ENCODE measurements around the gene CSTPP1. TPM values are rescaled to one million over a fixed set of nuclear protein-coding genes. Genes with fewer than 3 reads are reported as not detected.

Gene CSTPP1
- polyA plus RNA-seq, 1 donor from 2014 or later, result 46.4 TPM

DNA sequence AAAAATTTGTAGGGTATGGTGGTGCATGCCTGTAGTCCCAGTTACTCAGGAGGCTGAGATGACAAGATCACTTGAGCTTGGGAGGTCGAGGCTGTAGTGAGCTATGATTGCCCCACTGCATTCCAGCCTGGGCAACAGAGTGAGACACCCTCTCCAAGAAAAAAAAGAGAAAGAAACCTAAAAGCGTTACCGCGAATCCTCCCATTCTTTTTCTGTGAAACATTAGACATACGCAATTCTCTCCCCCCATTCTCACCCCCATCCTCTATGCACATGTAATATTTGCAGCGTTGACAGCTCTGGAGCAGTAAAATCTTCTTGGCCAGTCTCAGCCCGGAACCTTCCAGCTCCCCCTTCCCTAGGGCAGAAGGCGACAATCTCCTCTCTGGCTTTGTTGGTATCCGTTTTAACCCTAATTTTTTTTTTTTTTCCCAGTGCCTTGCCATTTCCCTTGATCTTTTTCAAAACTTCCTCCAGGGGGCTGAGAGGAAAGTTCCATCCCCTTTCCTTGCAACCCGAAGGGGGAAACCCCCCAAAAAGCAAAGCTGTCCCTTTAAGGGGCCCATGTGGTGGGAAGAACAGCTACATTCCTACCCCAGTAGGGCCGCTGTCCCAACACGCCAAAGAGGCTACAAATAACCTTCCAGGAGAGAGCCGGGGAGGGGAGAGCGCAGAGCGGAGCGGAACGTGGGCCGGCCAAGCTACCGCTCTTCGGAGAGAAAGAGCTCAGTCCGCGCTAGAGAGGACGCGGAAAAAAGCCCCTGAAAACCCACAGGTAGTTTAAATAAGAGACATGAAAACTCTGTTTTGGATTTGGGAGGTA, 20.1 kb upstream of the CSTPP1 start:
- Histone ChIP-seq H3K4me2 (ENCODE audit: low read length) (peak overlapping the region; percentile 34), H3K27ac (ENCODE audit: low read length) (no peak overlapping the region), H3K36me3 (ENCODE audit: insufficient read depth, low read length) (no peaks in the 10 kb centered on the region), H3K9ac (ENCODE audit: low read length) (no peak overlapping the region), H3K9me2 (ENCODE audit: insufficient read depth, low read length) (no peaks in the 10 kb centered on the region), H2AFZ (ENCODE audit: low read depth, low read length) (no peak overlapping the region), H3K79me2 (replicated peaks; ENCODE audit: insufficient read depth, low read length) (no peaks in the 10 kb centered on the region), H4K20me1 (ENCODE audit: insufficient read depth) (no peaks in the 10 kb centered on the region), H3F3A (ENCODE audit: insufficient read depth, low read length, poor library complexity, severe bottlenecking) (no peaks in the 10 kb centered on the region), H3K9me3 (ENCODE audit: low read length) (no peaks in the 10 kb centered on the region), H3K27me3 (ENCODE audit: insufficient read depth, low read depth, low read length) (peaks cover 37% of the 10 kb centered on the region), H3K4me3 (ENCODE audit: low read length) (peak overlapping the region; percentile 61)
- TF ChIP-seq EP300 (conservative IDR thresholded peaks at IDR 0.05; ENCODE audit: poor library complexity, severe bottlenecking) (no peak), POLR2AphosphoS5 (IDR thresholded peaks at IDR 0.05) (no peak), SMC3 (conservative IDR thresholded peaks at IDR 0.05; ENCODE audit: poor library complexity) (no peak), MXI1 (conservative IDR thresholded peaks at IDR 0.05; ENCODE audit: poor library complexity, severe bottlenecking) (no peak), TAF1 (IDR thresholded peaks at IDR 0.05; ENCODE audit: low read depth) (no peak), EZH2 (IDR thresholded peaks at IDR 0.05; ENCODE audit: borderline replicate concordance, insufficient read depth, low read length, poor library complexity, severe bottlenecking) (no peak), RAD21 (conservative IDR thresholded peaks at IDR 0.05) (no peak)
- TF ChIP-seq, protein P1, sequence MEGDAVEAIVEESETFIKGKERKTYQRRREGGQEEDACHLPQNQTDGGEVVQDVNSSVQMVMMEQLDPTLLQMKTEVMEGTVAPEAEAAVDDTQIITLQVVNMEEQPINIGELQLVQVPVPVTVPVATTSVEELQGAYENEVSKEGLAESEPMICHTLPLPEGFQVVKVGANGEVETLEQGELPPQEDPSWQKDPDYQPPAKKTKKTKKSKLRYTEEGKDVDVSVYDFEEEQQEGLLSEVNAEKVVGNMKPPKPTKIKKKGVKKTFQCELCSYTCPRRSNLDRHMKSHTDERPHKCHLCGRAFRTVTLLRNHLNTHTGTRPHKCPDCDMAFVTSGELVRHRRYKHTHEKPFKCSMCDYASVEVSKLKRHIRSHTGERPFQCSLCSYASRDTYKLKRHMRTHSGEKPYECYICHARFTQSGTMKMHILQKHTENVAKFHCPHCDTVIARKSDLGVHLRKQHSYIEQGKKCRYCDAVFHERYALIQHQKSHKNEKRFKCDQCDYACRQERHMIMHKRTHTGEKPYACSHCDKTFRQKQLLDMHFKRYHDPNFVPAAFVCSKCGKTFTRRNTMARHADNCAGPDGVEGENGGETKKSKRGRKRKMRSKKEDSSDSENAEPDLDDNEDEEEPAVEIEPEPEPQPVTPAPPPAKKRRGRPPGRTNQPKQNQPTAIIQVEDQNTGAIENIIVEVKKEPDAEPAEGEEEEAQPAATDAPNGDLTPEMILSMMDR (IDR thresholded peaks at IDR 0.05; ENCODE audit: poor library complexity, severe bottlenecking), result no peak
- TF ChIP-seq, protein P2, sequence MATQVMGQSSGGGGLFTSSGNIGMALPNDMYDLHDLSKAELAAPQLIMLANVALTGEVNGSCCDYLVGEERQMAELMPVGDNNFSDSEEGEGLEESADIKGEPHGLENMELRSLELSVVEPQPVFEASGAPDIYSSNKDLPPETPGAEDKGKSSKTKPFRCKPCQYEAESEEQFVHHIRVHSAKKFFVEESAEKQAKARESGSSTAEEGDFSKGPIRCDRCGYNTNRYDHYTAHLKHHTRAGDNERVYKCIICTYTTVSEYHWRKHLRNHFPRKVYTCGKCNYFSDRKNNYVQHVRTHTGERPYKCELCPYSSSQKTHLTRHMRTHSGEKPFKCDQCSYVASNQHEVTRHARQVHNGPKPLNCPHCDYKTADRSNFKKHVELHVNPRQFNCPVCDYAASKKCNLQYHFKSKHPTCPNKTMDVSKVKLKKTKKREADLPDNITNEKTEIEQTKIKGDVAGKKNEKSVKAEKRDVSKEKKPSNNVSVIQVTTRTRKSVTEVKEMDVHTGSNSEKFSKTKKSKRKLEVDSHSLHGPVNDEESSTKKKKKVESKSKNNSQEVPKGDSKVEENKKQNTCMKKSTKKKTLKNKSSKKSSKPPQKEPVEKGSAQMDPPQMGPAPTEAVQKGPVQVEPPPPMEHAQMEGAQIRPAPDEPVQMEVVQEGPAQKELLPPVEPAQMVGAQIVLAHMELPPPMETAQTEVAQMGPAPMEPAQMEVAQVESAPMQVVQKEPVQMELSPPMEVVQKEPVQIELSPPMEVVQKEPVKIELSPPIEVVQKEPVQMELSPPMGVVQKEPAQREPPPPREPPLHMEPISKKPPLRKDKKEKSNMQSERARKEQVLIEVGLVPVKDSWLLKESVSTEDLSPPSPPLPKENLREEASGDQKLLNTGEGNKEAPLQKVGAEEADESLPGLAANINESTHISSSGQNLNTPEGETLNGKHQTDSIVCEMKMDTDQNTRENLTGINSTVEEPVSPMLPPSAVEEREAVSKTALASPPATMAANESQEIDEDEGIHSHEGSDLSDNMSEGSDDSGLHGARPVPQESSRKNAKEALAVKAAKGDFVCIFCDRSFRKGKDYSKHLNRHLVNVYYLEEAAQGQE (IDR thresholded peaks at IDR 0.05; ENCODE audit: borderline replicate concordance), result no peak

DNA sequence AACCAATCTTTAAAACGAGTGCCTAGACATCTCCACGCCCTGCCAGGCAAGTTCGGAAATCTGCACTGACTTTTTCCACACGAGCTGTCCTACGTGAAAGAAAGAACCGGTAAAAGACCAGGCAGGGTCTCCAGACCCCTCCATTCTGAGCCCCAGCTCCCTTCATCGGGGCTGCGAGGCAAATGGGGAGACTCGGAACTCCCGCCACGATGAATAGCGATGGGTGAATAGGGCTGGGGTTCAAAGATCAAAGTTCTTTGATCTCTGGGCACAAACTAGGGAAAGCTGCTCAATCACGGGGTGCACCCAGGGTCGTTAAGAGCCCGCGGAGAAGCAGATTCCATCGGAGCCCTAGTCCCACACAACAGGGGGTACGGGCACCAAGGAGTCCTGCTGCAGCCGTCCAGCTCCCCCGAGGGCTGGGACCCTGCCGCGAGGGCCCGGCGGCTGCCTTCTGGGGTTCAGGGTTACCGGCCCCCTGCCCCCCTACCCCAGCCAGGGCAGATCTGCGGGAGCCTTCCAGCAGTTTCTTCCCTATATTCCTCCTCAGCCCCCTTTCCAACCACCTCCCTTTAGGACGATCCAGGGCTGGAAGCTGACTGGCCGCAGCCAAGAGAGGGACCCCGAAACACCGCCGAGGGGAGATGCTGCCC, 19.3 kb upstream of the CSTPP1 start:
- Histone ChIP-seq H2AFZ (ENCODE audit: low read depth, low read length) (no peak overlapping the region), H3F3A (ENCODE audit: insufficient read depth, low read length, poor library complexity, severe bottlenecking) (no peaks in the 10 kb centered on the region), H3K4me3 (ENCODE audit: low read length) (peak overlapping the region; percentile 61), H3K9ac (ENCODE audit: low read length) (peak overlapping the region; percentile 28), H3K27ac (ENCODE audit: low read length) (no peak overlapping the region), H3K79me2 (replicated peaks; ENCODE audit: insufficient read depth, low read length) (no peaks in the 10 kb centered on the region), H3K4me2 (ENCODE audit: low read length) (peak overlapping the region; percentile 34), H3K27me3 (ENCODE audit: insufficient read depth, low read depth, low read length) (peaks cover 37% of the 10 kb centered on the region), H3K9me2 (ENCODE audit: insufficient read depth, low read length) (no peaks in the 10 kb centered on the region), H3K36me3 (ENCODE audit: insufficient read depth, low read length) (no peaks in the 10 kb centered on the region), H4K20me1 (ENCODE audit: insufficient read depth) (no peaks in the 10 kb centered on the region), H3K9me3 (ENCODE audit: low read length) (no peaks in the 10 kb centered on the region)
- TF ChIP-seq SMC3 (conservative IDR thresholded peaks at IDR 0.05; ENCODE audit: poor library complexity), result no peak
- no peak for TF ChIP-seq MXI1 (conservative IDR thresholded peaks at IDR 0.05; ENCODE audit: poor library complexity, severe bottlenecking)
